PC-9 (cell line): ENCODE results near the gene PDS5B.

ENCODE experiments used
- EZH2 ChIP-seq: fragments of 200-600 bp; sonication (generic); IDR thresholded peaks from 2 replicates; pipeline ENCODE4 v1.8.0; 2017; ENCODE audit warnings: antibody characterized with exemption, low read depth
- TF ChIP-seq, protein P1 (sequence below): fragments of 200-600 bp; sonication (generic); conservative IDR thresholded peaks from 2 replicates; pipeline ENCODE4 v1.6.1; 2017; ENCODE audit warnings: mixed run types, antibody characterized with exemption, mild to moderate bottlenecking, moderate library complexity

DNA sequence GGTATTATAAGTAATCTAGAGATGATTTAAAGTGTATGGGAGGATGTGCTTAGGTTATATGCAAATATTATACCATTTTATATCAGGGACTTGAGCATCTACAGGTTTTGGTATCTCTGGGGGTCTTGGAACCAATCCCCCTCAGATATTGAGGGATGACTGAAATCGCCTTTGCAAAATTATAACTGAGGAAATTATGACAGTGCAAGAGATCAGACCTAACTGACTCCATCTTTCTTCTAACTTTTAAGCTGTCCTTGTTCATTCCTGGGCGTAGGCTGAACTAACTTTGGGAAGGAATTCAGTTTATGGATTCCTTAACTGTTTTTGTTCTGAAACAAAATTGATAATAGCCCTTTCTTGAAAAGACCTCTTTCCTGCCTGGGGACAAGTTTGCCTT is 239.2 kb downstream of the PDS5B start:
- TF ChIP-seq, protein P1, sequence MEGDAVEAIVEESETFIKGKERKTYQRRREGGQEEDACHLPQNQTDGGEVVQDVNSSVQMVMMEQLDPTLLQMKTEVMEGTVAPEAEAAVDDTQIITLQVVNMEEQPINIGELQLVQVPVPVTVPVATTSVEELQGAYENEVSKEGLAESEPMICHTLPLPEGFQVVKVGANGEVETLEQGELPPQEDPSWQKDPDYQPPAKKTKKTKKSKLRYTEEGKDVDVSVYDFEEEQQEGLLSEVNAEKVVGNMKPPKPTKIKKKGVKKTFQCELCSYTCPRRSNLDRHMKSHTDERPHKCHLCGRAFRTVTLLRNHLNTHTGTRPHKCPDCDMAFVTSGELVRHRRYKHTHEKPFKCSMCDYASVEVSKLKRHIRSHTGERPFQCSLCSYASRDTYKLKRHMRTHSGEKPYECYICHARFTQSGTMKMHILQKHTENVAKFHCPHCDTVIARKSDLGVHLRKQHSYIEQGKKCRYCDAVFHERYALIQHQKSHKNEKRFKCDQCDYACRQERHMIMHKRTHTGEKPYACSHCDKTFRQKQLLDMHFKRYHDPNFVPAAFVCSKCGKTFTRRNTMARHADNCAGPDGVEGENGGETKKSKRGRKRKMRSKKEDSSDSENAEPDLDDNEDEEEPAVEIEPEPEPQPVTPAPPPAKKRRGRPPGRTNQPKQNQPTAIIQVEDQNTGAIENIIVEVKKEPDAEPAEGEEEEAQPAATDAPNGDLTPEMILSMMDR, result no peak
- TF ChIP-seq EZH2, result no peak
